Measurements from ENCODE around the gene XK.

XK gene

DNA sequence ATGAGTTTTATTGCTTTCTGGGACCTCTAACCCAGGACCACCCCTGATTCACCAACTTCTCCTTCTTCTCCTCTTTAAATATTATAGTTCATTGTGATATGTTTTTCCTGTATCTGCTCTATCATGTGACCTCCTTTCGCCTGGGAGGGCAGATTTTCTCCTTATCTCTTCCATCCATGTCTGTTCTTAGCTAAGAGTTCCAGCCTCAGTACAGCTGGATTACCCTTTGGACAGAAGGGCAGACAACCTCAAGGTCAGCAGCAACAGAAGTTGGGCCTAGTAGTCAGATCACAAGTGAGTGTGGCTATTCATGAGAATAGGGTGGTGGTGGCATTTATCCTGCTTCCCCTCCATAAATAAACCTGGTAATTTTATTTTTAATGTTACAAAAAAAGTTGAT lies 5.7 kb upstream of the XK start:
- no peak for DNase-seq

DNA sequence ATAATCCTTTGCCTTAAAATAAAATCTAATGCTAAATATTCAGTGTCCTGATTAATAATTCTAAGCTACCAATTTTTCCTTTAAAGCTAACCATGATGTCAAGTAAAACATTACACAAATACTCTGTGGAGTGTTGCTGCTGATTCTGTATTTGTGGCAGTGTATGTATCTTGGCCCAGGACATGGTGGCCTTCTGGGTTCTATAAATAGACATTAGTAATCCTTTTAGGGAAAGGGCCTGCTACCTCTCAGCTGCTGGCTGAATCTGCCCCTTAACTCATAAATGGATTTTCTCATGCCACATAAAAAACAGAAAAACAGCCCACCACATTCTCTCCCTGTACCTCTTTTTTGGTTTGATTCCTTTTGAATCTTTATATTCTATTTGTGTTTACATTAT lies 1.2 kb upstream of the XK start:
- no peak for DNase-seq

DNA sequence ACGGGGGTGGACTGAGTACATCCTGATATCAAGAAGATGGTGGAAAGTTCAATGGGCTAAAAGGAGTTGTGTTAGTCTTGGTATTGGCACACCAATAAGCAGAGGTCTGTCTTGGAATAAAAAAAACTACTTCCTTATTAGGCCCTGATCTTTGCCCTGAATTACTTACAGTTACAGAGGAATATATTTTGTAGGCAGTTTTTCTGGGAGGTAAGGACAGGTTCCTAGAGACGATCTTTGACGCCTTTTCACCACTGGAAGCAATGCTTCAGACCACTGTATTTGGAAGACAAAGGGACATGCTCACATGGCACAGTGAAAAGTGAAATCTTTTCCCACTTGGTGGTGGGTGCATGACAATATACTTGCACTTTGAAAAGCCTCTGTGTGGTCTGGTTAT lies 618 bp upstream of the XK start:
- DNase-seq: no peak

DNA sequence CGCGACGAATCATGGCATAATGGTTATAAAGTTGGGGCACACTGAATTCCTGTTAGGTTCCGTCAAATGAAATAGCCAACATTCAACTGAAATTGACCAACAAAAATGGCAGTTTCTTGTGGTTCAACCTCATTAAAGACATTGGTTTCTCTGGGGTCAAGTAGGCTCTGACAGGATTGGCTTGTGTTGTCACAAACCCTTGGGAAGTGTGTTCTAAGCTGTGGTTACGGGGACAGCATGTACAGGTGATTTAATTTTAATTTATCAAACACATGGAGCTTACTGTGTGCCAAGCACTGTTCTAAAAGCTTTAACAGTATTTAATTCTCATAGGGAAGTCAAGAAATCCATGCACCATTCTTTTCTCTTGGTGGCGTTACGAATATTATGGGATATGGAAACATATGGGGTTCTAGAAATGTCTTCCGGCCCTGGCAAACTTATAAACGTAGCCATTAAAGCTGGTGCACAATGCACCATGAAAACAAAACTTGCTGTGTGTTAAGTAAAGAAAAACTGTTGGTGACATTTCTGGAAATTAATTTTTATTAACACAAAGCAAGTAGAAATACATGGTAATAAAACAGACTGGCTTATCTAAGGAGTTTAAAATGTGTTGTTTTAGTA lies 891 bp downstream of the XK start:
- DNase-seq: no peak

DNA sequence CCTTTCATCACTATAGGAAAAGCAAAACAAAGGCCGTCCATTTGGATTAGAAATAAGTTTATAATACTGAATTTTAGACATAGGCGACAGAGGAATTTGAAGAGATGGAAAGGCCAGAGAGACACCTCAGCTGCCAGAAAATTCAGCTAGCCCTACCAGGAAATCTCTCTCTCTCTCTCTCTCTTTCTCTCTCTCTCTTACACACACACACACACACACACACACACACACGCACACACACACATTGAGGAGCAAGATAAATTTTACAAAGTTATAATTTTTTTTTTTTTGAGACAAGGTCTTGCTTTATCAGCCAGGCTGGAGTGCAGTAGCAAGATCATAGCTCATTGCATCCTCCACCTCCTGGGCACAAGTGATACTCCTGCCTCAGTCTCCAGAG lies 1.4 kb downstream of the XK start:
- no peak for DNase-seq

DNA sequence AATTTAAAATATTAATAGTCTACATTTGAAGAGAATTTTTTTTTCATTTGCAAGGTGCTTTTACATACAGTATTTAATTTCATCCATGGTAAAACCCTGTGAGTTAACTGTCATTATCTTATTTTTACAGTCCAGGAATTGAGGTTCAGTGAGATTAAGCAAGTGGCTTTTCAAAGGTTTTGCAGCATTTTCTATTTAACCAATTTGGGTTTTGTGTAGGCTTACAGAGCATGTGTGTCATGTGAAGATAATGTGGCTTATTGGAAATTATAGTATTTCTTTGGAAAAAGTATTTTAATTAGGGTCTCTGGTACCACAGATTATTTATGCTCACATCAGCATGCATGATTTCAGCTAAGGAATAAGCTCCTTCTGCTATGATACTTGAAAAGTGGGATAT lies 4.5 kb downstream of the XK start:
- no peak for DNase-seq

DNA sequence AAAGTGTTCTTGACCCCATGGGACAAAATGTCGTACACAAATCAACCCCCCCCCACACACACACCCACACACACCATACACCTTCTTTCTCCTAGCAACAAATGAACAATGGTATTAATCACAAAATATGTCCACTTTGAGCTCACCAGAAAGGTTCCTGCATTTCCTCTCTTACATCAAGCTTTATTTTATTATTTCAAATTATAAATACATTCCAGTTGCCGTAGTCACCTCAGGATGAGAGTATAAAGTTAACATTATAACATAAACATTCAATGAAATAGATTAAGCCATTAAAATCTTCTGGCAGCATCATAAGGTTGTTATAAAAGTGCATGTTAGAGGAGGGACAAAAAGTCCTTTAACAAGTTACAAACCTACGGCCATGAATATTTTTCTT lies 7.3 kb downstream of the XK start:
- DNase-seq: no peak

DNA sequence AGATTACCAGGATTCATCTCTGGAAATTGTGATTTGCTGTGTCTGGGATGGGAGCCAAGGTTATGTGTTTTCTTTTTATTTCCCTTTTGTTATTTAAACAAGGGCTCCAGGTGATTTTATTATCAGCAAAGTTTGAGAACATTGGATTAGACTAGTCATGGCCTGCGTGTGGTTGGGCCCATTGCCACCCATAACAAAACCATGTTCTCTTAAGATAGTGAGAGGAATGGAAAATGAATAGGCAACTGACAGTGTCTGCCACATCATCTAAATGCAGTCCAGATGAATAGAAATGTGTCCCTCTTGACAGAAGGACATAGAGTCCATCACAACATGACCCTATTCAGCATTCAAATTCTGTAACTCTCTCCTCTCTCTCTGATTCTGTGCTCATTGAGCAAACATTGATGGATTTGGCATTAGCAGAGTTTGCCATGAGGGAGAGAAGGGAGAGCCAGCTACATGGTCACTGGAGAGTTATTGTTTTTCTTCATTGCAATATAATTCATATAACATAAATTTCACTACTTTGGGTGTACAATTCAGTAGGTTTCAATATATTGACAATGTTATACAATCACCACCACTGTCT lies 11.7 kb downstream of the XK start:
- DNase-seq: no peak

DNA sequence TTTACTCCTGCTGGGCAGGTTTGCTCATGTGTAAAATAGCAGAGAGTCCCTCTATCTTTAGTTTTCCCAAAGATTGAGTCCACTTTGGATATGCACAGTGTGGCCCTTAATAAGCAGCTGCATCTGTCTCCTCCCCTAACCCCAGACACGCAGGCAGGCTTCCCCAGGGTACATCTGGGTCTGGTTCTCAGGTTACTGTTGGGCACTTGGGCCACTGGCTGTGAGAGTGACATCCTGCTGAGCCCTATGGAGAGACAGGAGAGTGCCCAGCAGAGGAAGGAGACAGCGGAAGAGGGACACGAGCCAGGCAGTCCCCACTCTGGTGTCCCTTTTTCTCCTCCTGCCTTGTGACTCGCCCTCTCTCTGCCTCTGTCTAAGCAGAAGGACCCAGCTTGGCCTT lies 16.0 kb downstream of the XK start:
- DNase-seq: no peak

DNA sequence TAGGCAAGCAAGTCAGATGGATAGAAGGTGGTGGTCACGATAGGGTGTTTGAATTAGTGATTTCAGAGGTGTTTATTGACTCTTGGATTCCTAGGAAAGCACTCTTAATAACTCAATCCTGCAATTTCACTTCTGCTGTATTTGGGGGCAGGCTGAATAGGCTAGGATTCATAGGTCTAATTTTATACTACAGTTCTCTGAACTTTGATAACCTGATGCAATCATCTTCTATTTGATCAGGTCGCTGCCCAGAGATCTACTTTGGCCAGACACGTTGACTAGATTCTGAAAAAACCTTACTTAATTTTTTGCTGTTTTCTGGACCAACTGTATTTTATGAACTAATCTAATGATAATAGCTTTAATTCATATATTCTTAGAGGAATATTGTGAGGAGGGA lies 26.4 kb downstream of the XK start:
- DNase-seq: no peak

DNA sequence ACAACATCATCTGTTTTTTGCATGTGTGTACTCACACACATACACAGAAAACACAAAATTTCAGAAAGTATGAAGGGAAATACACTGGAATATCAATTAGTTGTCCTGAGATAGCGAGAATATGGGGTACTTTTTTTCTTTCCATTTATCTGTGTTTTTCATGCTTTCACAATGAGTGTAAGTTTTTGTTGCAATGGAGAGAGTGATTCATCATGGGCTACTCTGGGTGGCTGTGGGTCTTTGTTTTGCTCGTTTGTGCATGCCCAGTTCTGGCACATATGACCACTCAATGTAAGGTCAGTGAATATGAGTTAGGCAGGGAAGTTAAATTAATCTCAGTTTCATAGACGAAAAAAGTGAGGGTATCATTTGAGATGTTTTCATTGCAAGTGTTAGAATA lies 26.9 kb downstream of the XK start:
- DNase-seq: no peak

DNA sequence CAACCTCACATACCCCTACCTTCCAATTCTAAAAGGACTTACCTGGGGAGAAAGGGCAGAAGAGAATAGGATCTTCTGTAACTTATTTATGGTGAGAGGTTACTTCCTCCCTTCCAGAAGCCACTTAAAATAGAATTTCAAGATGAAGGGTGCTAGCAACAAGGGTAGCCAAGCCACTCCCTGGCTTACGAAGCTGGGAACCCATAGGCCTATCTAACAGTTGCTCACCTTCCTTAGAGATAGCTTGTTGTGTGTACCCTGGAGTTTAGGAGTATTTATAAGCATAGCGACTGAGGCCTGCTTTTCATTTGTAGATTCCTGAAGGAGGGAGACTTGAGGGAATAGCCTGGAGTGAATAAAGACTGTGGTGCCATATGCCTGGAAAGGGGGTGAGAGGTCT lies 28.9 kb downstream of the XK start:
- no peak for DNase-seq

DNA sequence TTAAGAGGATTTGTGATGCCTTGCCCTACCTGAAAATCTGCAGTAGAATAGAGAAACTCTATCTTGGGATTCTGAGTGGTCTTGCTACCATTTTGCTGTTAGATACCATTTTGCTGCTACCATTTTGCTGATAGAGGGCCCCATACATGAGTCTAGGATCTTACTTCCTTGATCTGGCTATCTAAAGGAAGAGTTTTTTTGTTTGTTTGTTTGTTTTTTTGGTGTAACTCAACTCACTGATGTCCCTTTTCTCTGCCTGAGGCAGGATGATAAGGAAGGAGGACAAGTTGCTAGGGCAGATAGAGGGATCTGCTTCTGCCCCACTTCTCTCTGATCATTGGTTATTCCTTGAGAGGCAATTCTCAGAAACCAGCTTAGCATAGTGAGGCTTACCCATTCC lies 31.0 kb downstream of the XK start:
- DNase-seq: no peak

DNA sequence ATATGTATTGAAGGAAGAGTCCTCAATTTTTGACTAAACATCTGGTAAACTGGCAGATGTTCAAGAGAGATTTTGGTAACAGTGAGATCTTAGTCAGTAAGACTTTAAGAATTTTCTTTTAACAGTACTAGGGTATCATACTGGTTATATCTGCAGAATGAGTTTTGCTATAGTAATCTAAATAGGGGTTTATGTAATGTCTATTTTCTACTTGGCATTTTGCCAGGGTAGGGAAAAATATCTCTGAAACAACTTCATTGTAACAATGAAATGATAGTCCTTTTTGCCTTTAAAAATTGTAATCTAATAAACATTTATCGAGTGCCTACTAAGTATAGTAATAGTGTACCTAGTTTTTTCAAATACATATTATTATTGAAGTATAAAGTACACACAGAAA lies 32.1 kb downstream of the XK start:
- DNase-seq: no peak

DNA sequence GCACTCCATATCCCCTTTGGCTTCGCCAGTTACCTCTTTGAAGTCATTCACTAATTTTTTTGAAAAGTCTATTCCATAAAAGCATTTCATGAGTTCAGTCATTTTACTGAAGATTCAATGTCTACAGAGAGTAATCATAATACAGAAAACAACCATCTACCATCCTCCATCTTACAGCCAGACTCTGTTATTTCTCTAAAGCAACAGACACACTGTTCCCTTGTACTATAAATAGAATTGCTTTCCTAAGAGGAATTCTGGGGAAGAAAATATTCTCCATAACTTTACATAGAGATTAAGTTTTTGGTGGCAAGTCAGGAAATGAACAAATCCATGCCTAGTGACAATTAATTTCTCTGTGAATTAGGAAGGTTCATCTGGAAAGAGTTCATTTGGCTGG lies 37.0 kb downstream of the XK start:
- no peak for DNase-seq

DNA sequence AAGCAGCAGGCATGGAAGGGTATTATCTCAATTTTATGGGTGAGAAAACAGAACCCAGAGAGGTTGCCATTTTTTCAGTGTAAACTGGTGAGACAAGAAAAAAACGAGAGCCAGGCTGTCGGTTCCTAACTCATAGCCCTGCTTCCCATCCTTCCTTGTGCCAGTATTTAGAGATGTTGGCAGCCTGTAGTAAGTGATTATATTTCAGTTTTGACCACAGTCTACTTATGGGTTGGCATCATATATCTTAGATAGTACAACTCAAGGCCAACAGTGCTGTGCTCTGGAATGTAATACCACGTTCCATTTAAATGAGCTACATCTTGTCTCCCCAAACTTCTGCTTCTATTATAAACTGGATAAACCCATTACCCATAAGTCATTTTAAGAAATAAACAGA lies 40.8 kb downstream of the XK start:
- DNase-seq: no peak

DNA sequence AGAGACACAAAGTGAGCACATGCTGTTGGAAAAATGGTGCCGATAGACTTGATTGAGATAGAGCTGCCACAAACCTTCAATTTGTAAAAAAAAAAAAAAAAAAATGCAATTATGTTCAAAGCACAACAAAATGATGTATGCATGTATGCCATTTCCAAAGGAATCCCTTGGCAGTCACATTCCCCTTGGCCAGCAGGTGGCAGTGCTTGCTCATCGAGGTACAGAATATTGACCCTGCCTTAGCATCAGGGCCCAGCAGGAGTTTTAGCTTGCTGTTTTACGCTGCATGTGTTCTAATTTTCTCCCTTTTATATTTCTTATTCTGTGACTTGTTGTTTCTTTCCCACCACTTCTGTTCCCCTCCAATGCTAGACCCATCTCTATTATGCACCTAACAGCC lies 59.8 kb downstream of the XK start:
- peak; percentile 78 to 85 for DNase-seq

DNA sequence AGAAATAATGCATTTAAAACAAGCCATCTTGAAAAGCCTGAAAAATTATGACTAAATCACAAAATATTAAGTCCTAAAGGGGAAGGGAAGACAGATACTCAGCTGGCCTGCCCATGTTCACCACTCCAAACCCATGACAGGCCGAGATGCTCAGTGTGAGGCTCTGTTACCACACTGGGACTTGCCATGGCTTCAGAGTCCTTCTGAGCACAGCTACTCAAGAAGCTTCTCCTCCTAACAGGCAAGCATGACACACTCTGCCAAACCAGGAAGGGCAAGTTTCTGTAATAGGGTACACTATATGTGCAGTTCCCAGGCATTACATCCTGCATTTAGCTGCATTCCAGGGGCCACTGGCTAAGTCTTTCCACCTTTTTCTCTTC lies 60.2 kb downstream of the XK start:
- DNase-seq: peak in 1 of 2 donors; percentile 29

DNA sequence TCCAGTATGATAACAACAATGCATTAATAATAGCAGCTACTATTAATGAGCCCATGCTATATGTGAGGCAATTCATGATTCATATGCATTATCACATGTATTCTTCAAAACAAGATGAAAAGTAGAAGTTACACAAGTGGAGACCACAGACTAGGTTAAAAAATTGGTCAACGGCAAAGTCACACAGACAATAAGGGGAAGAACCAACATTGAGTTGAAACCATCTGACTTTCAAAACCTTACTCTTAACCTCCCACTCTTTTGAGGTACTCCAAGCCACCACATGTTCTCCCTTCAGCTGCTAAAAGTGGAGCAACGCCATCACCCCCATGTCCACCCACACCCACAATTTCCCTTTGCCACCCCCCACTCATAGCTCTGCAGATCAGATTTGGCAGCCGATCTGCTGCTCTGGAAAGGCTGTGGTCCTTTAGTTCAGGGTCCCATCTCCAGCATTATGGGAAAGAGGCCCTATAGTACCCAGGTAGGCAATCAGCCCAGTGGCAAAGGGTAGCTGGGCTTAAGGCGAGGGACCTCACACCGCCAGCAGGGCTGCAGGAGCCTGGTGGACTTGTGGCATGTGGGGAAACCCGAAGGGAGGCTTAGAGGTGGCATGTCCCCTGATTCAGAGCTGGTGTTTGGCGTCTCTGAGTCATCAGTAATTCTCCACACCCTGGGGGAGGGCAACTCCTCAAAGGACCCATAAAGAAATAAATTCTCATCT lies 60.8 kb downstream of the XK start:
- peak; percentile 7 to 53 for DNase-seq

DNA sequence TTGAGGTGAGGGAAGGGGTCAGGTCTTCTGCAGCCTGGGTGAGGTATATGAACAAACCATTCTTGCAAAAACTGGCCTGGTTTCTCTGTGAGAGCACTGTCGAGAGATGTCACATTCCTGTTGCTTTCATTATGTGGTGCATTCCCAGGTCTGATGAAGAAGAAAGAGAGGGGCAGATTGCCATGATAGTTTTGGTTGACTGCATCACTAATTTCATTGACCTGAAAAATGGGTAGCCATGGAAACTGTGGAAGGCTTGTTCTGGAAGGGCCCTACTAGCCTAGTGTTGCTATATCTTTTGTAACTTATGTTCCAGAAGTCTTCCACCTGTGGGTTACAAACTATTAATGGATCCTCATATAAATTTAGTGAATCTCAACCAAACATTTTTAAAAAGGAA lies 61.4 kb downstream of the XK start:
- DNase-seq: no peak

DNA sequence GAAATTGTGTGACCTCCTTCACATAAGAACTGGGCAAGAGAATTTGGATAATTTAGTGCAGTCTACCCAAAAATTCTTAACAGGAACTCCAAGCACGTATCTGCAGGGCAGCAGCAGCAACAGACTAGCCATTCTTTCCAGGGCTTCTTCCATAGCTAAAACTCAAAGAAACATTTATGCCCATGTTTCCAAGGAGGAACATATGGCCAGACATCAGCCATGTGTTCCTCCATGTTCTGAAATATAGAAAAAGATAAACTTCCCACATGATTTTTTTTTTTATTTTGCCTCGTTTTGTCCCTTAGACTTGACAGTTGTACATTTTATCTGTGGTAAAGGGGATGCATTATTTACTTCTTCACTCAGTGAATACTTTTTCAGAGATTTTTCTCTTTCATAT lies 66.7 kb downstream of the XK start:
- no peak for DNase-seq

DNA sequence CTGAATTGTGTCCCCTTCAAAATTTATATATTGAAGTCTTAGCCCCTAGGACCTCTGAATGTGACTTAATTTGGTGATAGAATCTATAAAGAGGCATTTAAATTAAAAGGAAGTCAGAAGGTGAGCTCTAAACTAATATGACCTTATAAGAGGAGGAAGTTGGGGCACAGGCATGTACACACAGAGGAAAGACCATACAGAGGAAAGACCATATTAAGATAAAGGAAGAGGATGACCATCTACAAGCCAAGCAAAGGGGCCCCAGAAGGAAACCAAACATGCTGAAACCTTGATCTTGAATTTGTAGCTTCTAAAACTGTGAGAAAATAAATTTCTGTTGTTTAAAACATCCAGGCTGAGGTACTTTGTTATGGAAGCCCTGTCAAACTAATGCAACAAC lies 67.3 kb downstream of the XK start:
- DNase-seq: no peak

DNA sequence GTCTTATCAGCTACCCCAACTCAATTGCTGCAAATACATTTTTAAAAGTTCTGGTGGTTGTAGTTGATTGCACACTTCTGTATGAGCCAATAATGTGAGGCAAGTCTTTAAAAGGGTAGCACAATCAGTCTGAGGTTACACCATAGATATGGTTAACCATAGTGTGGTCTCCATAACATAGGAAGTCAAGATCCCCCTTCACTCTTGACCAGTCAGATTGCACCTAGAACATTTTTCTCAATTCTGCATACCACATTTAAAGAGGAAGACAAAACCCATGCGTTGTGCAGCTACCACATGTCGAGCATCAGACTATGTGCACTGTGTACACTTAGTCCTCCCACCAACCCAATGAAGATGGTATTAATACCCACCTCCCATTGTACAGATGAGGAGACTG lies 67.8 kb downstream of the XK start:
- DNase-seq: peak in 1 of 2 donors; percentile 5

DNA sequence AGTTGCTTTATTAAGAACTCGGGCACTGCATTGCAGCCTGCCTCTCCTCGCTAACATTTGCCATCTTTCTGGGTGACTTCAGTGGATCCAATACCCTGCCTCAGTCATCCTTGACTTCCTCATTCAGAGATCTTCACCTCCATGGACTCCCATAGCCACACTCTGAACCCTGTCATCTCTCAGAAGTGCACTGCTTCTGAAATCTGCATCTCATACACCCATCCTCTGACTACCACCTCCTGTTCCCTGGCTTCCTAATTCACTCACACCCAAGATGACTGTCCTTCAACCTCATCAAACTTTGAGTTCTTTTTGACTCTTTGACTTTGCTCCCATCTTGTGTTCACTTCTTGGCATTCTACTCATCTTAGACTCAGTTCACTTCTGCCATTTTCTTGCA lies 68.9 kb downstream of the XK start:
- no peak for DNase-seq

DNA sequence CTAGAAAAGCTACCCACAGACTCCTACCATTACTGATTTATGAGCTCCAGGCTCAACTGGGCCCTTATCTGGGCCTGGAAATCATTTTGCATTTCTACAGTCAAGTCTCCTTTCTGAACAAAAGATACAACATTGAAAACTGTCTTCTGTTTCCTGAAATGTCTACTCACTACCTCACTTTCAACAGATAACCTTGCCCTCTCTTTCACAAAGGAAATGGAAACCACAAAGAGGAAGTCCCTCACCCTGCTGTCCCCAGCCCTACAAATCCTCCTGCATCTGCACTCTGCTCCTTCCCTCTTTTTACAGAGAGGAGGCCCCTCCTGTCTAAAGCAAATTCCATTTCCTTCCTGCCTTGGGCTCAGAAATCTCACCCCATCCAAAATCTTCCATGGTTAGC lies 69.4 kb downstream of the XK start:
- DNase-seq: peak; percentile 48 to 62
